ENCODE measurements around the gene NLRP1. TPM values are rescaled to one million over a fixed set of nuclear protein-coding genes. Genes with fewer than 3 reads are reported as not detected.

NLRP1 gene
- total RNA-seq, 5 donors from 2014 or later (not counting 1 experiment from before 2014, with no cell fraction given) = 233 to 317 (median 243) TPM

DNA sequence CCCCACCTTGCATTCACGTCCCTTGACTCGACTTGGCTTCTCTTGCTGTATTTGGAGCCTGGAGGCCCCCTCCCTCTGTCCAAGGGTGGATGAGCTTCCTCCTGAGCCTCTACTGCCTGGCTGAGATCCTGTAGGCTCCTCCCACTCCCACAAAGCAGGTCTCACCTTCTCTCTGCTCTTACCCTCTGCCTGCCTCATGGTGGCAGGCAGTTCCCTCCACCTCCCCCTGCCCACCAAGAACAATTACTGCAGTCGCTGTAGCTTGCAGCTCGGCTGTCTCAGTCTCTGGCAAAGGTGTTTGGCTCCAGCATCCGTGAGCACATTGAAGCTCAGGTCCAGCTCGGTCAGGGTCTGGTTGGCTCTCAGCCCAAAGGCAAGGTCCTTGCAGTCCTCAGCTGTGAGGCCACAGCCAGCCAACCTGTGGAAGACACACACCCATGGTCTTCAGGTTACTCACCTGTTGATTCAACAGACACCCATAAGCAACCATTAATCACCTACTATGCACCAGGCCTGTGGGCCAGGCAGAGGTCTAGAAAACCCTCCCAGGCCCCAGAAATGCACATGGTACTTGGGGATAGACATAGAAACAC lies 42.6 kb downstream of the NLRP1 start:
- Histone ChIP-seq H3K27ac (ENCODE audit: low read length) (no peak overlapping the region), H3K9me3 (no peaks in the 10 kb centered on the region), H3K4me3 (ENCODE audit: control insufficient read depth in 1 of 2, extremely low read depth in 1 of 2, low read length in 1 of 2) (no peak overlapping the region), H3K4me1 (ENCODE audit: control insufficient read depth in 1 of 2, extremely low read depth in 1 of 2, insufficient read depth in 2 of 2, low read length in 2 of 2) (no peaks in the 10 kb centered on the region), H3K36me3 (ENCODE audit: control insufficient read depth in 2 of 2, extremely low read depth in 1 of 2, insufficient read depth in 1 of 2, low read length in 1 of 2) (peaks cover 41 to 93% of the 10 kb centered on the region in 2 donors), H3K27me3 (replicated peaks in 1 of 2; ENCODE audit: control insufficient read depth in 2 of 2, extremely low read depth in 1 of 2, insufficient read depth in 2 of 2, low read length in 1 of 2) (no peaks in the 10 kb centered on the region)
- ChIA-PET POLR2A (no interaction called here), CTCF (no interaction called here)
- DNase-seq = peak in 1 of 35 experiments; percentile 10
- peaks cover 64% of the 10 kb centered on the region for H3K36me3 Mint-ChIP-seq
- 100% methylated on average over 6 of the region's 6 CpGs for WGBS (ENCODE audit: insufficient coverage)
- no peaks in the 10 kb centered on the region for H3K9me3 Mint-ChIP-seq
- ATAC-seq (replicated peaks in 1 of 4) = no peak
- H3K4me1 Mint-ChIP-seq = peaks cover 0 to 9% (median 0%) of the 10 kb centered on the region in 3 donors
- no peaks in the 10 kb centered on the region for H3K27me3 Mint-ChIP-seq
- no peak overlapping the region for H3K4me3 Mint-ChIP-seq
- no peak overlapping the region for H3K27ac Mint-ChIP-seq

GRCh38 chr17:5540321-5540720 lies 44.0 kb downstream of the NLRP1 start:
- no peak for DNase-seq
- Histone ChIP-seq H3K27me3 (replicated peaks in 1 of 2; ENCODE audit: control insufficient read depth in 2 of 2, extremely low read depth in 1 of 2, insufficient read depth in 2 of 2, low read length in 1 of 2) (no peaks in the 10 kb centered on the region), H3K36me3 (ENCODE audit: control insufficient read depth in 2 of 2, extremely low read depth in 1 of 2, insufficient read depth in 1 of 2, low read length in 1 of 2) (peaks cover 45 to 90% of the 10 kb centered on the region in 2 donors), H3K4me1 (ENCODE audit: control insufficient read depth in 1 of 2, extremely low read depth in 1 of 2, insufficient read depth in 2 of 2, low read length in 2 of 2) (no peaks in the 10 kb centered on the region), H3K27ac (ENCODE audit: low read length) (no peak overlapping the region), H3K9me3 (no peaks in the 10 kb centered on the region), H3K4me3 (ENCODE audit: control insufficient read depth in 1 of 2, extremely low read depth in 1 of 2, low read length in 1 of 2) (no peak overlapping the region)
- WGBS (ENCODE audit: insufficient coverage) = 100% methylated on average over 3 of the region's 7 CpGs
- no peak for ATAC-seq (replicated peaks in 1 of 4)
- H3K4me1 Mint-ChIP-seq = peaks cover 0 to 4% (median 0%) of the 10 kb centered on the region in 3 donors
- peaks cover 61% of the 10 kb centered on the region for H3K36me3 Mint-ChIP-seq
- no peaks in the 10 kb centered on the region for H3K27me3 Mint-ChIP-seq
- ChIA-PET CTCF (no interaction called here), POLR2A (no interaction called here)
- no peak overlapping the region for H3K27ac Mint-ChIP-seq
- H3K4me3 Mint-ChIP-seq = no peak overlapping the region
- no peaks in the 10 kb centered on the region for H3K9me3 Mint-ChIP-seq

- peaks cover 48 to 87% of the 10 kb centered on the region in 2 donors for H3K36me3 ChIP-seq (ENCODE audit: control insufficient read depth in 2 of 2, extremely low read depth in 1 of 2, insufficient read depth in 1 of 2, low read length in 1 of 2)
- H3K9me3 ChIP-seq = no peaks in the 10 kb centered on the region
- Mint-ChIP-seq H3K4me3 (no peak overlapping the region), H3K9me3 (no peaks in the 10 kb centered on the region), H3K27me3 (no peaks in the 10 kb centered on the region), H3K4me1 (no peaks in the 10 kb centered on the region), H3K27ac (no peak overlapping the region), H3K36me3 (peaks cover 62% of the 10 kb centered on the region)
- WGBS (ENCODE audit: insufficient coverage) = 93% methylated on average over 8 of the region's 8 CpGs
- H3K4me3 ChIP-seq (ENCODE audit: control insufficient read depth in 1 of 2, extremely low read depth in 1 of 2, low read length in 1 of 2) = no peak overlapping the region
- CTCF ChIA-PET = interaction anchor here in 1 of 2 donors (0.5 kb wide), 1 partner anchor 1712 kb away, joined by 4 read pairs; no protein-coding TSS in a partner anchor
- no peak for DNase-seq
- H3K27ac ChIP-seq (ENCODE audit: low read length) = no peak overlapping the region
- POLR2A ChIA-PET = interaction anchor here in 1 of 2 donors (0.6 kb wide), 1 partner anchor 149 kb away, joined by 4 read pairs; no protein-coding TSS in a partner anchor
- ATAC-seq (replicated peaks in 1 of 4) = no peak
- no peaks in the 10 kb centered on the region for H3K4me1 ChIP-seq (ENCODE audit: control insufficient read depth in 1 of 2, extremely low read depth in 1 of 2, insufficient read depth in 2 of 2, low read length in 2 of 2)
- no peaks in the 10 kb centered on the region for H3K27me3 ChIP-seq (replicated peaks in 1 of 2; ENCODE audit: control insufficient read depth in 2 of 2, extremely low read depth in 1 of 2, insufficient read depth in 2 of 2, low read length in 1 of 2)
These were observed 45.0 kb downstream of the NLRP1 start for GRCh38 chr17:5539286-5539685.

DNA sequence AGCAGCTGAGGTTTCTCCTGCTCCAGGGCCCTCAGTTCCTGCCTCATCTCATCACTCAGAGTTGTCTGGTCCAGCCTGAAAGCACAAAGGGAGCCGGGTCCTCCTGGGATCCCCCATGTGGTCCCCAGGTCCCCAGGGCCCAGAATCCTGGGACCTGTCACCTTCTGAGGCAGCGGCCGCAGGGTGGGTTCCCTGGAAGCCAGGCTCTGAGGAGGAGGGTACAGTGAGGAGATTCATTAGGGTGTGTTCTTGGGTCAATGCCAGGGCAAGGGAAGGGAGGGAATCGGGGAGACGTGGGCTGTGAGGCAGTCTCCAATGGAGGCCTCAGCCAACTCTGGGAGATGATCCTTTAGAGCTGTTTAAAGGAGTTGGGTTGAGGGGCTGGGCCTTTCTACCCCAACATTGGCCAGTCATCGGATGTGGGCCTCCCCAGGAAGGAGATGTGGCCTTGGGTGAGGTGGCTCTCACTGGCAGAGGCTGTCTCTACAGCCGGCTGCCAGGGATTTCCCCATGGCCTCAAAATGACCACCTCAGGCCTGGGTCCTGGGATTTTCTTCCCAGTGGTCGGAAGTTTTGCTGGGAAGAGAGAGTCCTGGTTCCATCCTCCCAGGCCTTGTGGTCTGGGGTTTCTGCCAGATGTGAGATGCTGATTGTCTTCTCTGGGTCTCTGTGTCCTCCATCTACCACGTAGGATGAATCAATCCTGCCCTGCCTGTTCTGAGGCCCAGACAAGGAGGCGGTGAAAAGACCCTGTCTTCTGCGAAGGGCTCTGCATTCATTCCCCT lies 47.3 kb downstream of the NLRP1 start:
- Mint-ChIP-seq H3K9me3 (no peaks in the 10 kb centered on the region), H3K4me3 (no peak overlapping the region), H3K36me3 (peaks cover 62% of the 10 kb centered on the region), H3K27ac (no peak overlapping the region), H3K27me3 (no peaks in the 10 kb centered on the region), H3K4me1 (no peaks in the 10 kb centered on the region)
- Histone ChIP-seq H3K9me3 (no peaks in the 10 kb centered on the region), H3K4me3 (ENCODE audit: control insufficient read depth in 1 of 2, extremely low read depth in 1 of 2, low read length in 1 of 2) (no peak overlapping the region), H3K36me3 (ENCODE audit: control insufficient read depth in 2 of 2, extremely low read depth in 1 of 2, insufficient read depth in 1 of 2, low read length in 1 of 2) (peaks cover 57 to 90% of the 10 kb centered on the region in 2 donors), H3K27ac (ENCODE audit: low read length) (no peak overlapping the region), H3K4me1 (ENCODE audit: control insufficient read depth in 1 of 2, extremely low read depth in 1 of 2, insufficient read depth in 2 of 2, low read length in 2 of 2) (no peaks in the 10 kb centered on the region), H3K27me3 (replicated peaks in 1 of 2; ENCODE audit: control insufficient read depth in 2 of 2, extremely low read depth in 1 of 2, insufficient read depth in 2 of 2, low read length in 1 of 2) (no peaks in the 10 kb centered on the region)
- no peak for ATAC-seq (replicated peaks in 1 of 4)
- 100% methylated on average over 8 of the region's 11 CpGs for WGBS (ENCODE audit: insufficient coverage)
- no peak for DNase-seq
- ChIA-PET CTCF (no interaction called here), POLR2A (no interaction called here)

GRCh38 chr17:5535436-5535835 lies 48.9 kb downstream of the NLRP1 start:
- CTCF ChIA-PET = no interaction called here
- Histone ChIP-seq H3K36me3 (ENCODE audit: control insufficient read depth in 2 of 2, extremely low read depth in 1 of 2, insufficient read depth in 1 of 2, low read length in 1 of 2) (peaks cover 48 to 88% of the 10 kb centered on the region in 2 donors), H3K4me1 (ENCODE audit: control insufficient read depth in 1 of 2, extremely low read depth in 1 of 2, insufficient read depth in 2 of 2, low read length in 2 of 2) (no peaks in the 10 kb centered on the region), H3K4me3 (ENCODE audit: control insufficient read depth in 1 of 2, extremely low read depth in 1 of 2, low read length in 1 of 2) (no peak overlapping the region), H3K27ac (ENCODE audit: low read length) (no peak overlapping the region), H3K9me3 (no peaks in the 10 kb centered on the region), H3K27me3 (replicated peaks in 1 of 2; ENCODE audit: control insufficient read depth in 2 of 2, extremely low read depth in 1 of 2, insufficient read depth in 2 of 2, low read length in 1 of 2) (no peaks in the 10 kb centered on the region)
- POLR2A ChIA-PET = interaction anchor here in 1 of 2 donors (0.7 kb wide), 1 partner anchor 31 kb away, joined by 5 read pairs; no protein-coding TSS in a partner anchor
- no peak overlapping the region for H3K4me3 Mint-ChIP-seq
- no peak overlapping the region for H3K27ac Mint-ChIP-seq
- no peaks in the 10 kb centered on the region for H3K9me3 Mint-ChIP-seq
- DNase-seq (no peak), ATAC-seq (replicated peaks in 1 of 4) (no peak)
- WGBS (ENCODE audit: insufficient coverage) = 94% methylated on average over 2 of the region's 2 CpGs
- no peaks in the 10 kb centered on the region for H3K4me1 Mint-ChIP-seq
- peaks cover 64% of the 10 kb centered on the region for H3K36me3 Mint-ChIP-seq
- no peaks in the 10 kb centered on the region for H3K27me3 Mint-ChIP-seq

GRCh38 chr17:5533486-5534315 lies 50.6 kb downstream of the NLRP1 start:
- Histone ChIP-seq H3K4me3 (ENCODE audit: control insufficient read depth in 1 of 2, extremely low read depth in 1 of 2, low read length in 1 of 2) (no peak overlapping the region), H3K27me3 (replicated peaks in 1 of 2; ENCODE audit: control insufficient read depth in 2 of 2, extremely low read depth in 1 of 2, insufficient read depth in 2 of 2, low read length in 1 of 2) (no peaks in the 10 kb centered on the region), H3K27ac (ENCODE audit: low read length) (no peak overlapping the region), H3K9me3 (no peaks in the 10 kb centered on the region), H3K4me1 (ENCODE audit: control insufficient read depth in 1 of 2, extremely low read depth in 1 of 2, insufficient read depth in 2 of 2, low read length in 2 of 2) (no peaks in the 10 kb centered on the region), H3K36me3 (ENCODE audit: control insufficient read depth in 2 of 2, extremely low read depth in 1 of 2, insufficient read depth in 1 of 2, low read length in 1 of 2) (peaks cover 37 to 82% of the 10 kb centered on the region in 2 donors)
- no peaks in the 10 kb centered on the region for H3K27me3 Mint-ChIP-seq
- no peak overlapping the region for H3K4me3 Mint-ChIP-seq
- ATAC-seq (replicated peaks in 1 of 4) (no peak), DNase-seq (no peak)
- 94% methylated on average over 7 of the region's 18 CpGs for WGBS (ENCODE audit: insufficient coverage)
- no peaks in the 10 kb centered on the region for H3K9me3 Mint-ChIP-seq
- POLR2A ChIA-PET = interaction anchor here in 1 of 2 donors (0.6 kb wide), 1 partner anchor 120 kb away, joined by 5 read pairs; no protein-coding TSS in a partner anchor
- CTCF ChIA-PET = interaction anchor here in 1 of 2 donors (0.6 kb wide), 1 partner anchor 18 kb away, joined by 3 read pairs; no protein-coding TSS in a partner anchor
- H3K4me1 Mint-ChIP-seq = no peaks in the 10 kb centered on the region
- peaks cover 65% of the 10 kb centered on the region for H3K36me3 Mint-ChIP-seq
- H3K27ac Mint-ChIP-seq = peak overlapping the region in 1 of 2 donors; percentile 66

All from T-cell (primary cell).